HG02642 (cell line): ENCODE data around the gene SLC25A46.
"Not testable (repeated sequence)": the region's sequence is repeated elsewhere in the genome, so short reads cannot be mapped to it uniquely, and the experiment has no call there.

Source experiments
- ATAC-seq: cut with Tn5 transposase; IDR thresholded peaks from one replicate; pipeline ENCODE4 v1.9.1; 2021; ENCODE audit warnings: mild to moderate bottlenecking; ENCODE audit not compliant: unreplicated experiment, poor library complexity

SLC25A46 gene

DNA sequence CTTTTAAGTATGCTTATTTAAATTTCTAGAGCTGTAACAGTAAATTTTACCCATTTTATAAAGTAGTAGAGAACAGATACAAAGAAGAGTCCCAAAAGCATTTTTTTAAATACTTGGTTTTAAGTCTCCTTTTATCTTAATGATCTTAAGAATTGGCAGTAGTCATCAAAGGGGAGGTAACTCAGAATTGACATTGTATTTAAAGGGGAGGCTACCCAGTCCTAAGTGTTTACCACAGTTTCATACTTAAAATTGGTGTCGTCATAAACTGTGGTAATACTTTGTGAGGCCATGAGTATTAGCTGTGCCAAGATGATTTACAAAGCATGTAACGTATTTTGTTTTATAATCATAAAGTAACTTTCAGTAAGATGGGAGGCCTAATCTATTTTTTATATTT is 14.8 kb downstream of the SLC25A46 start:
- no peak for ATAC-seq

DNA sequence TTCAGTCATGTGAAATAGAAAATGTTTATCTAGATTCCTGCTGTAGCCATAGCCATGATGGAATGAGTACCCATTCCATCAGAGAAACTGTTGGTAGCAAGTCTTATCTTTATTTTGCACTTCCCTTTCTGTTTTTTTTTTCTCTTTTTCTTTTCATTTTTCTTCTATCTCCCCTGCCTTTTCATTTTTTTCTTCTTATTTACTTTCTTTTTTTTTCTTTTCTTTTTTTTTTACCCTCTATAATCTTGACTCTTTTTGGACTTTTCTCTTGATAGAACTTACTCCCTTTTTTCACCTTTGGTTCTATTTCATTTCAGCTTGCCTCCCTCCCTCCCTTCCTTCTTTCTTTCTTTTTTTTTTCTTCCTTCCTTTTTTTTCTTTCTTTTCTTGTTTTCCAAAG is 15.4 kb downstream of the SLC25A46 start:
- ATAC-seq: no peak

DNA sequence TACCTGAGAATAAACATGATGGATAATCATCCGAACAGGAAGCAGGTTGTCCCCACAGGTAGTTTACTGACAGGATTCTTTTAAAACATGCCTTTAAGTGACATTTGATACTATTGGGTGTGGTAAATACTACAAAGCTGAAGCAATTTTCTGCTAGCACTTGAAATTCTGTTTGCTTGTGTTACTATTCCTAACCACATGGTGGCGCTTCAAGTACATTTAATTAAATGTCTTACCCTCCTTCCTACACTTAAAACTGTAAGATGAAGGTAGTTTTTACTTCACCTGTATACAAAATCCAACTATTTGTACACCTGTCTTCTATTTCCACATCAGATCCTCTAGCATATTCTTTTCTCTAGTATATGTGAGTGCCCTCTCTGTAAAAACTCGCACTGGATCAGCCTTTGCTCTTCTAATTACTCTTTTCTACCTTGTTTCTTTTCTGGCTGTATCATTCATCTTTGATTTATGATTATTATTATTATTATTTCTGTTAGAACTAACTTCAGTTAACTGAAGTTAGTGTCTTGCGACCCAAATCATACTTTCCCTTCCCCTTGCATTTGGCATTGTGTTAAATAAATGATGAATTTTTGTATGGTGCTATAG is 18.4 kb downstream of the SLC25A46 start:
- ATAC-seq: no peak

GRCh38 chr5:110760158-110760557 is 21.4 kb downstream of the SLC25A46 start:
- no peak for ATAC-seq

DNA sequence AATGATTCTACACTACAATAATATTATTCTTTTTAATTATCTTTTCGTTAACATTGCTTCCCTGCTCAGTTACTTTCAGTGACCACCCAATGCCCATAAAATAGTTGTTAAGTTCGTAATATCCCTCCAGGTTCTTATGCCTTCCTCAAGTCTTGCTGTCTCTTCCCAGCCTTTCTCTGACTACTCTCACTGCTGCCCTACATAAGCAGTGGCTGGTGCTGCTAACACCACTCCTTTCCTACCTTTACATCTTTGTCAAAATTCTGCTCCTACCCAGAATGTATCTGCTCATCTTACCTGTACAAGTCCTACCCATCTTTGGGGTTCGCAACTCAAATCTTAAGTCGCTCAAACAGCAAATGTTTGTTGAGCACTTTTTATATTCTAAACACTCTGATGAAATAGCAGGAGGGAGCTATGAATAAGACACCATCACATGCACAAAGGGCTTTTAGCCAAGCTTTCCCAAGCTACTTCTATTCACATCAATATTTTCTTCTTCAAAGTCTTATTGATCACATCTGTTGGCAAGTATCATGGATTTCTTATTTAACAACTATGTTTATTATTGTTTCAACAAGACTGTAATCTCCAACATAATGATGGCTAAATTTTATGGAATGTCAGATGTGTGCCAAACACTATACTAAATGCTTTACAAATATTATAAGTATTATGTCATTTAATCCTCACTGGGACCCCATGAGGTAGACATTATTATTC is 29.5 kb downstream of the SLC25A46 start:
- no peak for ATAC-seq

DNA sequence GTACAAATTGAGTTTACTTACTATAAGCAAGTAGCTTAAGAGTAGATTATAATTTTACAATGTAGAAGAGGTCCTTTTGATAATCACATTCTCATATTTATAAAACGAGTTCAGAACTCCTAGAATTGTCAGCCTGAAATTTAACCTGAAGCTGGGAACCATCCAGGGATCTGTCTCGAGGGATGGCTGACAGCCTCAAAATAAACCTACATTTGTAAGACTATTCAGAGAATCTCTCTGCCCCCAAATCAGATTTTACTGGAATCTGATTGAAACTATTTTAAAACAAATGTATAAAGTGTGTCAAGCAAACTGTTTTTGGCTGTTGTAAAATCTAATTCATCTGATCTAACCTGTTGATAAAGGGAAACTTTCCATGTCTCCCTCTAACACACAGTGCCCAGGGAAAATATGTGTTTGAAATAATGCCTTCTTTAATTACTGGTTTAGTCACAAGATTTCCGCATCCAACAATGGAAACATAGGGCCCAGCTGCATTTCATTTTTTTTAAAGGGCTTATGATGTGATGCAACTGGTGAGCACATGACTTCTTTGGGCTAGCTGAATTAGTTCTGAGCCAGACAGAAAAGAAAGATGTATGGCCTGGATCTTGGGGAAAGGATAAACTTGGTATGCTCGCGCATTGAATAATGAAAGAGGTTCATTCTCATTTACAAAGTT is 30.3 kb downstream of the SLC25A46 start:
- ATAC-seq: no peak

- ATAC-seq: no peak
Measured at GRCh38 chr5:110770286-110770685, 31.5 kb downstream of the SLC25A46 start.

DNA sequence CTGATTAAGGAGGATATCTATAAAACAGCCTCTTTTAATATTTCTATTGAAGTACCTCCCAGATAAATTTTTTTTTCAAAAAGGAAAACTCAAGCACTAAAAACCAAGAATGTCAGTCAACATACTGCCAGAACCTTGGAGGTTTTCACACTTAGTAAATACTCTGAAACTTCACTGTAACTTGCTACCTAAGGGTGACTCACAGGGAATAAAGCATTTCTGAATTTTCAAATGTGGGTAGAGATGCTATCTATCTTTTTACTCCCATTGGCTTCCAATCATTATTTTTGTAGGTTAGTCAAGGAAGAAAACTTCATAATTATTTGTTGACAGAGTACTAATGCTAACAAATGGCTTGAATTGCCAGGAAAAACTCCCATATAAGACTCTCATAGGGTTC is 46.1 kb downstream of the SLC25A46 start:
- ATAC-seq: no peak

DNA sequence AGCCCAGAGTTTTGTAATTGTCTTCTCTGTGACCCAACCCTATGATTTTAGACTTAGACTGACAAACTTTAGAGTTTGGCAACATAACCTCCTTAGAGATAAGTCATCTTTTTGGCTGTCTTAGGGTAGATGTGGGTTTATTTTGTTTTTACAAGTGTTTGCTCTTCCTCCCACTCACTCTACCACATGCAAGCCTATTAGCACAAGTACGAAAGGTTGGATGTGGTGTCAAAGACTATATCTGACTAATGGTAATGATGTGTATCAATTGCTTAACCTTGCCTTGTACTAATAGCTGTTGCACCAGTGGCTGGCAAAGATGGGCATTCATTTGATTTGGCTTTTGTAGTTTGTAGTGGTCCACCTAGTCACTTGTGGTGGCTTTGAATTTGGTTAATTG is 46.5 kb downstream of the SLC25A46 start:
- ATAC-seq: no peak

DNA sequence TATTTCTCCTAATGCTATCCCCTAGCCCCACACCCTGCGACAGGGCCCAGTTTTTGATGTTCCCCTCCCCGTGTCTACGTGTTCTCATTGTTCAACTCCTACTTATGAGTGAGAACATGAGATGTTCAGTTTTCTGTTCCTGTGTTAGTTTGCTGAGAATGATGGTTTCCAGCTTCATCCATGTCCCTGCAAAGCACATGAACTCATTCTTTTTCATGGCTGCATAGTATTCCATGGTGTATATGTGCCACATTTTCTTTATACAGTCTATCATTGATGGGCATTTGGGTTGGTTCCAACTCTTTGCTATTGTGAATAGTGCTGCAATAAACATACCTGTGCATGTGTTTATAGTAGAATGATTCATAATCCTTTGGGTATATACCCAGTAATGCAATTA is 49.2 kb downstream of the SLC25A46 start:
- ATAC-seq: not testable (repeated sequence)

GRCh38 chr5:110790673-110791072 is 51.9 kb downstream of the SLC25A46 start:
- no peak for ATAC-seq

- ATAC-seq: no peak
Measured at GRCh38 chr5:110802998-110803397, 64.2 kb downstream of the SLC25A46 start.

DNA sequence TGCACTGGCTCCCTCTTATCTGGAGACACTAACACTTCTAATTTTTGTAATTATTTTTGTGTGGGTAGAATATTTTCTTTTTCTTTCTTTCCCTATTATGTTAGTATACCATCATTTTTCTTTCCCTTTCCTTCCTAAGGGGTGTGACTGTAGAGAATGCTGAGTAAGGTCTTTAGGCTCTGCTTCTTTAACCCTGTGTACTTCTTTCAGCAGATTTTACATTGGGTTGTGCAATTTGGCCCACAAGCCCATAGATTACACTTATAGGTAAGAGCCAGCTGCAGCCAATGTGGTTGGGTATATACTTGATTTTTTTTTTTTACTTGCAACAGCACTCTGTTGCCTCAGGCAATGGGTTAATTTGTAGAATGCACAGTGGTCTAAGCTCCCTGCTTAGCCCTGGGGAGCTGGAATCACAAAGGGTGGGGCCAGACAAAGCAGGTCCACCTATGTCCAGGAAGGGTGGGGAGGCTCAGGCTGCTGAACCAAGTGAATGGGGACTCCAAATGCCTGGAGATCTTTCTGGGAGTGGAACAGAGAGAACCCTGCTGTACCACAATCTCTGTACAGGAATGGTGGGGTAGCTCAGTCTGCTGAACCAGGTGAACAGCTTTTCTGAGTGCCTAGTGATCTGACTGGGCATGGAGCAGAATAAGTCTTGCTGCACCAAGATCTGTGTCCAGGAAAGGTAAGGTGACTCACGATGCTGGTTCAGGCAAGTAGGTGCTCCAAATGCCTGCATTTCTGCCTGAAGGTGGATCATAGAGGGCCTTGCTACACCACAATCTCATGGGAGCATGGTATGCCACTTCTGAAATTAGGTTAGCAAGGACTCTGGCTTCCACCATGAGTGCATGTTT is 64.9 kb downstream of the SLC25A46 start:
- ATAC-seq: no peak

GRCh38 chr5:110807169-110807568 is 68.4 kb downstream of the SLC25A46 start:
- no peak for ATAC-seq

DNA sequence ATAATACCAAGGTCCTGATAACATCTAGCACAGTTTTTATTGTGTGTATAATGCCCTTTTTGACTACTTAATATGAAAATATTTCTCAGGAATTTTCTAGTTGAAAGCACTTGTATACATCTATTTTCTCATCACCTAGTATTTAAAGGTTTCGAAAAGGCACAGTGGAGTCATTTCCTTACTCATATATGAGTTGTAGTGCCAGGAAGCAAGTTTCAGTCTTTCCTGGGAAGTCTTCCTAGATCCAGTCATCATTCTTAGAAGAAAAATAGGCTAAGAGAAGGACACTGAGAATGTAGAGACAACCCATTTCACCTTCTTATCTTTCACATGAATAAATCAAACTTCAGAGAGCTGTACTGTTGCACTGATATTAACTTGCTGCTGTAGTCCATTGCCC is 70.2 kb downstream of the SLC25A46 start:
- ATAC-seq: no peak
